Activated CD4-positive, alpha-beta T cell treated with anti-CD3 and anti-CD28 coated beads, Interleukin-2, Interleukin-6, amounts not matched to agents 100 ng/mL and 50 ng/mL, durations not matched to agents 16 hours and 8 hours (primary cell): ENCODE results near the gene RGS8.

Source experiments
- DNase-seq: peaks from one replicate; pipeline ENCODE4 v3.0.0-alpha.2; 2020

Gene RGS8

DNA sequence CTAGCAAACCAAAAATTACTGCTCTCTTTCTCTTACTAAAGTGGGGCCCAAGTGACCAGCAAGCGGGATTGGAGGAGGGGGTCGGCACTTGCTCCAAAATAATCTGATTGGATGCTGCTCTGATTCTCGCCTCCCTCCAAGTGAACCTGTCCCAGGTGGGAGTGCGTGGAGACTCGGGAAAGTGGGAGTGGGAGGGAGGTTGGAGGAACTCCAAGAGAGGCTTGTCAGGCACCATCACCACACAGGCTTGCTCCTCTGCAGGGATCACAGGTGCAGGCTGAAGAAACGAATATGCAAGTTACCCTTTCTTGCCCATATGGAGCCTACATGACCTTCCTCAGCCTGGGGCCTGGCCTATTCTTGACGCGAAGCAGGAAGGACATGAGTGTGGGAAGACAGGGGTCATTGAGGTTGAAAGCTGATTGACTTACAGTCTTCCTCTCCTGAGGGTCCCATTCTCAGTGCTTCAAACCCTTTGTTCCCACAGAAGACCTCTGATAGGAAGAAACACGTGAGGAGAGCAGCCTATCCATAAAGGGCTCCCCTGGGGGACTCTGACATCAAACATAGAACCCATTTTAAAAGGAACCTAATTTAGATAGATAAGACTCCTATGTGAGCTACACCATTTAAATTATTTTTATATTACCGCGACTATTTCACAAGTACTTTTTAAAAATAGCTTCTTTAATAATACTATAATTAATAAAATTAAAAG lies 14.2 kb downstream of the RGS8 start:
- DNase-seq: no peak

DNA sequence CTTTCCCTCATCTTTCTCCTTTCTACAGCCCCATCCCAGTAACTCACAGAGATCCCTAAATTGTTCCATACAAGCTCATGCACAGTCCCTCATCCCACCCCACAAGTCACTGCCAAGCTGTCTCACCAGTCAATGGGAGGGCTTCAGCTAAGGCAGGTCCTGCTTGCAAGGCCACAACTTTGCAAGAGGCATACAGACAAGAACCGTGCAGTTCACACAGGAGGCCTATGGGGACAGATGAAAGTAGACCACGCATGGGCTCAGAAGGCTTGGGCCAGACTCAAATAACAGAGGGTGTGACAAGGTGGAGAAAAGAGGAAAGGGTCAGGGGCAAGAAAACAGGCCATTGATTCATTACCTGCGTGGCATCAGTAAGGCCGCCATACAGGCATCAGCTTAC lies 15.1 kb downstream of the RGS8 start:
- DNase-seq: no peak

DNA sequence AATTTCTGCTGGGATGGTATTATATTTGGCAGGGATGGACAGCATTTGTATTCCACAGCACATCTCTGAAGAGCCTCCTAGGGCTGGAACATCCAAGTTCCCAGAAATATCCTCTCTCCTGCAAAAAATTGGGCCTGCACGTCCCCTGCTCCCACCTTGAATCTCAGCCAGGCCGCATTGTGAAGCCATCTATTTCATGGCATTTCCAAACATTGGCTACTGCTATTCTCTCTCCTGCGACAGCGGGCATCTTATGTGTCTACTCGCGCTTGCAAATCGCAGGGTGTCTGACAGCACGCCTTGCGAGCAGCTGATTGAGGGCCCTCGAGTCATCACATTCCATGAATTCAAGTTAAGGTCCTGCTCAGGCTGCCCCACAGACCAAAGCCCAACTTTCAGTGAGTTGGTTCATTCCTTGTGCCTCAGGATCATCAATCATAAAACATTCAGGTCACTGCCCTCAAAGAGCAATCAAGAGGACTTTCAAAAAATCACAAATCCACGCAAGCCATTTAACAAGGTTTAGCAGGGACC lies 15.8 kb downstream of the RGS8 start:
- no peak for DNase-seq

DNA sequence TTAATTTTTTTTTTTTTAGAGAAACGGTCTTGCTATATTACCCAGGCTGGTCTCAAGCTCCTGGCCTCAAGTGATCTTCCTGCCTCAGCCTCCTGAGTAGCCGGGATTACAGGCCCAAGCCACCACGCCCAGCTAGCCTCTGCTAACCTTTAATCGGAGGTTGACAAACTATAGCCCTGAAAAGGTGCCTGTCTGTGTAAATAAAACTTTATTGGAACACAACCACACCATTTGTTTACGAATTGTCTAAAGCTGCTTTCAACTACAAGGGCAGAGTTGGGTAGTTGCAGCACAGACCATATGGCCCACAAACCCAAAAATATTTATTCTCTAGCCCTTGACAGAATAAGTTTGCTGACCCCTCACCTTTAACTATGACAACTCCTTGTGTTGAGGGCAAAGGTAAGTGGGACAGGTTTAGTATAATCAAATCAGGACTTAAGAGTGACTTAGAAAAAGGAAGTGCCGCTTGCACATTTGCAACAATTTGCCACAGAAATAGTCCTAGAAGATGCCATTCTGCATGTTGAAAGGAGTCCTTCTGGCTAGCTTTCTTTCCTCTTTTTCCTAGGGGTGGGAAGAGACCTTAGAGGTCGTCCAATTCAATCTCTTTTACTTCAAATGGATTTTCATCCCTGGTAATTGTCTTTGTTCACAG lies 16.4 kb downstream of the RGS8 start:
- DNase-seq: no peak

DNA sequence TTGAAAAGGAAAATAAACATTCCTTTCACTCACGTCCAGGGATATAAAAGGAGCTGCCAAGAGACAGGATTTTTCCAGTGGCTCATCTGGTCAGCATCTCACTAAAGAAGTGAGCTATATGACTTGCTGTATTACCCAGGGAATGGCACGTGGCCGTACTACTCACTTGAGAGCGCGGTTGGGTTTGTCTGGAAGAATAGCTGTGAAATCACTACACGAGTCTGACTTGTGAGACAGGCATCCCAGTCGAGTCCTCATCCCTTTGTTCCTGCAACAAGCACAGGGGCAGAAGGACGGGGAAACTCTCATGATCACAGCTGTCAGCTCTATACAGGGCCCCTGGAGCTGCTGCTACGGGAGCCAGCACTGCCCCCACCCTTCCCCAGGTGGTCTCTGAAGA lies 17.7 kb downstream of the RGS8 start:
- no peak for DNase-seq

DNA sequence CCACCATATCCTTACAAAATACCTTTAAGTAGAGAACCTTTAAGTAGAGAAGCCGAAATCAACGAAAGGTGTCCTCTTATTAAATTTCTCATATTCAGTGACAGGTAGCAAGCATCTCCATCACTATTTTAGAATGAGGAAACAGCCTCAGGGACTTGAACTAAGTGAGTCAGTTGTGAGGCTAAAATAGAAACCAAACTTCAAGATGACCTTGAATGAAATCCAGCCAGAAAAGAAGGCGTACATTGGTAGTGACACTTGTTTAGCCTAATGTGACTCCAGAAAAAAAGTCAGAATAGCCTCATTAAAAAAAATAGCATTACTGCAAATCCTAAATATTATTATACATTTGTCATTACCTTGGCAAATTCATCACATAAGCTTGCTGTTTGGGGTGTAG lies 20.1 kb downstream of the RGS8 start:
- no peak for DNase-seq

DNA sequence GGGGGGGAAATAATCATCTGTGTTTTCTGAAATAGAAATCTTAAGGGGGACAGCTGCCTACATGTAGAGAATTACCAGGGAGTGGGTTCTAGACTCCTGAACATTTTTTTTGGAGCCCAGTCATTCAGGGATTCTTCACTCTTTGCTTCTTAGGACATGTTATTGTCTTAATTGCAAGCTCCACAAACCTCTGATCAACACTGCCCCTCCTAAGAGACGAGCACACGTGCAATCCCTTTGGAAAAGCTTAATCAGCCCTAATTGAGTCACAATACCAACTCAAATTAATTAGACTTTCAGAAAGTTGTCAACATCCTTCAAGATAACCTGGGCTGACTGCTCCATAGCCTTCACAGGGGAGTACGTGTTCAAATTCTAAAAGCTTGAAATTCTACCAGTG lies 21.4 kb downstream of the RGS8 start:
- no peak for DNase-seq

DNA sequence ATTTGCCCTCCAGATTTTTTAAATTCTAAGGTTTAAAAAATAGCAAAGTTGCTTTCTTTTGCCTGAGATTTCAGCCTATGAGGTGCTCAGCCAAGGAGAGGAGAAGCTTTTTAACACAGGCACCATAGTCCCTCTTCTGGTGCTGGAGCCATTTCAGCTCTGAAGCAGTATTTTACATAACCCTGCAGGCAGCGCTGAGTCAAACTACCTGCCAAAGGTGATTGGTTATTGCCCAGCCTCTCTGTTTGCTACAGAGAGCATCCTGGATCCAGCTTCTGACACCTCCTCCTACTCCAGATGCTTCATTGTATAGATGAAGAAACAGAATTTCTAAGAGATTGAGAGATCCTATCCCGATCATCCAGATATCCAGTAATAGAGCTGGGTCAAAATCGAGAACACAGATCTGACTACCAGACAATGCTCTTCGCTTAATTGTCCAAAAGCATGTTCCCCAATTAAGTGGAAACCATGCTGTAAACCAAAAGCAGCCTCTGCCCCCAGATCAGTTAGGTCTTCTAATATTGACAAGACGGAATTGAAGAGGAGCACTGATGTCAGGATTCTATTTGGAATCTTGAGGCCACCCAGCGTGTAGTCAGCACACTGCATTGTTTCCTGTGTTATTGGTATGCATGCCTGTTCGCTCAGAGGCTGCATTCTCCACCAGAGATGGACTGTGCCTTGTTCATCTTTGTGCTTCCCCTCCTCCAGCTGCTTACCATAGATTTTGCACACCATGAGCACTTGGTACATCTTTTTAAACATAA lies 22.1 kb downstream of the RGS8 start:
- no peak for DNase-seq

DNA sequence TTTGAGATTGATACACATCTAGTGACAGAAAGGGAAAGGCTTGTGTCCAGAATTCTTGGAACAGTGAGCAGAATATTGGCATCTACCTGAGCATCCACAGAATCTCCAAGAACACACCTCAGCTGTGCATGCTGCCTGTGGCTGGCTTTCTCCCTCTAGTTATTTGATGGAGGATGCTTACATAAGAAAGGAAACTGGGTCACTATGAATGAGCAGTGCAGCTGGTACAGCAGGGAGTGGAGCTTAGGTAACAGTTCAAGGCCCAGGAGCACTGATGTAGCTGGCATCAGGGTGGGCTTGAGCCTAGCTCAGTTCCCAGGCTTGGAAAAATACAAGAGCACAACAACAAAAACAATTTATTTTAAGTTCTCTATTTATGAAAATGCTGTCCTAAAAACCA lies 26.3 kb downstream of the RGS8 start:
- DNase-seq: no peak

DNA sequence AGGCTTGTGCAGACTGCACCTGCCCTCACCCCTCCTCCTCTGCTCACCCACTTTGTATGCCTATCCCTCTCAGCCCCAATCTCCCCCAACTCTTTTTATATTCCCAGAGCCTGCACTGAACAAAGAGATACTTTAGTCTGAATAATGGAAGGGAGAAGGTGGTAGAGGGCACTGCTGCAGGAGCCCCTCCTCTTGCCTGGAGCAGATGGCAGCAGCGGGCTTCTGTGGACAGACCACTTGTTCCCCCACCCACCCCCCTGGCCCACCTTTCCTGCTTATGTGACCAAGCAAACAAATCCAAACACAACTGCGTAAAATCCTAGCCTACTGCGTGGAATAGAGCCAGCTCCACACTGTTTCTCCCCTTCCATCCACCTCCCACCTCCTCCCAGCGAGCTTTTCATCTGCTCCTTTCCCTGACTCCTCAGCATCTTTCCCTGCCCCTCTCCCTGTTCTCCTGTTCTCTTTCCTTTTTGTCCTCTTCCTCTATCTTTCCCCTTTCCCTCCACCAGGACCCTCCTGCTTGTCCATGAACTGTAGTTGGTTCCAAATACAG lies 27.5 kb downstream of the RGS8 start:
- no peak for DNase-seq

DNA sequence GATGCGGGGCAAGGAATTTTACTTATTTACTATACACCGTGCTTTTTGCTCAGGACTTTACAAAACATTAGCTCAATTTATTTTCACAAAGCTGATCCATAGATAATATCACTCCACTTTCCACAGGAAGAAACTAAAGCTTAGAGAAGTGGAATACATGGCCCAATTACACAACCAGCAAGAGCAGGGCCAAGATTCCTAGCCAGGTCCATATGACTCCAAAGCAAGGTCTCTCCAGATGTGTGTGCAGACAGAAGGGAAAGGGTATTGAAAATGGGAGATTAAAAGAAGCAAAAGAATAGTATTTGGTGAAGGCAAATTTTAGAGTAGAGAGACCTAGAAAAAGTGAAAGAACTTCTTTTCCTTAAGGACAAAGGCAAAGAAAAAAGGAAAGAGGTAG lies 30.4 kb downstream of the RGS8 start:
- no peak for DNase-seq

DNA sequence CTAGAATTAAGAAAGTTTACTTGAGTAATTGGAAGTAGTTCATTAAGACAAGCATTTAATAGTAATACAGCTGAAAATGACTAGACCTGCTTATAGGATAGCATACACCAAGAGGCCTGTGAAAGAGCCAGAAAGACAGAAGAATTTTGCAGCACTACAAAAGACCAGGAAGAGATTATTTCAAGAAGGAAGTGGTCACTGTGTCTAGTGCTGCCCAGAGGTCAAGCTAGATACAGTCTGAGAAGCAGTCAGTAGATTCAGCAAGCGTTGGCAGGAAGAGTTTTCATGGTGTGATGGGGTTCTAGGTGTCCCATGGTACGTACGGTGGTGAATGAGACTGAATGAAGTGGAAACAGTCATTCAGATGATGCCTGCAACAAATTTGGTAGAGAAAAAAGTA lies 31.5 kb downstream of the RGS8 start:
- no peak for DNase-seq

DNA sequence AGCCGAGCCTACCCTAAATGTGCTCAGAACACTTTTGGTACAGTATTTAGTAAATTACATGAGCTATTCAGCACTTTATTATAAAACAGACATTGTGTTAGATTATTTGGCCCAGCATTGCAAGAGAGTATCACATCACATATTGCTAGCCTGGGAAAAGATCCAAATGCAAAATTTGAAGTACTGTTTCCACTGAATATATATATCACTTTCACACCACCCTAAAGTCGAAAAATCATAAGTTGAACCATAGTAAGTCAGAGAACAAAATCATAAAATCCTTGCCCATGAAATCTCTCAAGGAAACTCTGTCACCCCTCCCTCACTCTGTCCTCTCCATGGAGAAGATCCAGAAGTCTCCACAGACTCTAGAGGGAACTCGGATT lies 33.1 kb downstream of the RGS8 start:
- DNase-seq: no peak

DNA sequence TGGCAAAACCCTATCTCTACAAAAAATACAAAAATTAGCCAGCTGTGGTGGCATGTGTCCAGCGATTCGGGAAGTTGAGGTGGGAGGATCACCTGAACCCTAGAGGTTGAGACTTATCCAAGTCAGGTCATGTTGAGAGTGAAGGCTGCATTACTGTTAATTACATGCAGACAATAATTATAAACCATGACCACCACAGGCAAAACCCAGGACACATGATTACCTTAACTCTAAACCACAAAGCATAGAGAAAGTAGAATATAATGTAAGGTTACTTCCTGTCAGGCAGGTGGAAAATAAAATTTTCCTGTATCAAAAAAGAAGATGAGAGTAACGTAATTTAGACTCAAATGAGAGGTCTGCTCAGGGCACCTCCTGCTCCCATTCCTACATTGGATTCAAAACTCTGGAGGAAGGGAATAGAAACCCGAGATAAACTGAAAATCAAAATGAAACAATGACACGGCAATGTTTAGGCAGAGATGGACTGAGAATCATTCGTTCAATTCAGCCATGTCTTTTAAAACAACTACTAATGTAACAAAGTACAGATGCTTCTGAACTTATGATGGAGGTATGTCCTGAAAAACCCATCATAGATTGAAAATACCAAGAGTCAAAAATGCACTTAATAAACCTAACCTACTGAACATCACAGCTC lies 33.6 kb downstream of the RGS8 start:
- no peak for DNase-seq

DNA sequence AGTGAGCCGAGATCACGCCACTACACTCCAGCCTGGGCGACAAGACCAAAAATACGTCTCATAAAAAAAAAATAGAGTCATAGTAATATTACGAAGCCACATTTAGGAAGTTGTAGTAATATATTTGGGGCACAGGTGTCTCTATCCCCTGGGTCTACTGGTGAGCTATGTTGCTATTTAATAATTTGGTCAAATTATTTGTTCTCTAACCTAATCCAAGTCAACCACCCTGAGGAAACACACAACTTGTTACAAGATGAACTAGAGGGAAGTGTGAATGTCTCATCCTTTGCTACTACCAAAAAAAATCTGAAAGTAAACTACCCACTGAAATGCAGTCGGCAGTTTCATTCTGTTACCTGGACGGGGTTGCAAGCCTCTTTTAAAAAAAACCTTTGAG lies 35.3 kb downstream of the RGS8 start:
- DNase-seq: no peak

DNA sequence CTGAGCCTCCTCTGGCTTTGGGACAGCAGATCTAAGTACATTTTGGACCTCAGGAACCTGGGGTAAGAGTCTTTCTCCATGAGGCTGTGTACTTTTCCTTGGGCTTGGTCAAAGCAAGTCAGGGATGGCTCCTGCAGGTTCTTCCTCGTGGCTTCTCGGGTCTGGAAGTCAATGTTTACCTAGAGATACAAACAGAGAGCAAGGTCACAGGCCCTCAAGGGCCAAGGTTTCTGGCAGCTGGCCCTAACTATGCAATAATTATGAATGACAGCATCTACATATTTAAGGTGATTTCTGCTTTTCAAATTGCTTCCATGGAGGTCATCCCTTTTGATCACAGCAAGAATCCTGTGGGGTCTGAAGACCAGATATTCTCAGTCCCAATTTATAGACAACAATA lies 37.6 kb downstream of the RGS8 start:
- no peak for DNase-seq

DNA sequence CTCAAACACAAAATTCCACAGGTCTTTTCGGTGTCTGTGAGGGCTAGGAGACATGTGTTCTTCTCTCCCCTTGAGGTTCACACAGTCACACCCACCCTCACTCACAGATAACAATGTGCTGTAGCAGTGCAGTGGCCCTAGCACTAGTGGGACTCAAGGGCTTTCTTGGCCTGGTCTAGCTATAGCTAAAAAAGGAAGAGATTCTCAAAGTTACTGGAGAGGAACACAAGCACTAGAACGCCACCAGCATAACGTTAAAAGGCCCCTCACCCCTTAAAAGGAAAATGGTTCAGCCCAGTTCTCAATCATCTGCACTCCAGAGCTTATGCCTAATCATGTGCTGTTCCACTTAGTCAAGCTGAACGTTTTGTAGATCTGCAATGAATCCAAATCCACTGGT lies 39.5 kb downstream of the RGS8 start:
- no peak for DNase-seq

DNA sequence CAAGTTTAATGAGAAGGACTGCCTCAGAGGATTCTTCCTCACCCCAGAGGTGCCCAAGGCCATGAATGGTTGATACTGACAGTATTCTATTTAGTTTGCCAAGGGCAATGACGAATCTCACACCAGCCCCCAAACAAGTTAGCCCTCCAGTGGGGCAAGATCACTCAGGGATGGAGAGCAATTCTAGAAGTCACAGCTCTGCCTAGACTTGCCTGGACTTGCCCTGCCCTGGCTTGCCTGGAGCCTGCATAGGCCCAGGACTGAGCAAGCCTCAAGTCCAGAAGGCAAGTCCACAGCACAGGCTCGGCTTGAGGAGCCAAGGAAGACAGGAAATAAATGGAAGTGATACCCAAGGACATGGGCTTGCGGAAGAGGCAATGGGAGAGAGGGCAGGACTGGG lies 40.7 kb downstream of the RGS8 start:
- DNase-seq: no peak

DNA sequence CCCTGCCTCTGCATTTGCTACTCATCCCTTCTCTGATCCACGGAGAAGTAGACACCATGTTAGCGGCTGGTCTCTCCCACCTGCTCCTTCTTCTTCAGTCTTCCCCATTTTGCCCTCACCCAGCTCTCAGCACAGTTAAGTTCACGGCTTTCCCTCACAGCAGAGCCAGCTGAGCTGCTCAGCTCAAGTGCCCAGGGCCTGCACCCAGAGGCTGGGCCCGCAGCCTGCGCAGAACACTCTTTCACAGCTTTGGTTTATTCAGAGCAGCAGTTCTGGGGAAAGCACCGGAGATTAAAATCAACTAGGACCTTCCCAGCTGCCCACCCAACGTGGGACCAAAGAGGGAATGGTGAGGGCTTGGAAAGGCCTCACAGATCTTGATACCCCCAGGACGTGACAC lies 41.9 kb downstream of the RGS8 start:
- DNase-seq: no peak

DNA sequence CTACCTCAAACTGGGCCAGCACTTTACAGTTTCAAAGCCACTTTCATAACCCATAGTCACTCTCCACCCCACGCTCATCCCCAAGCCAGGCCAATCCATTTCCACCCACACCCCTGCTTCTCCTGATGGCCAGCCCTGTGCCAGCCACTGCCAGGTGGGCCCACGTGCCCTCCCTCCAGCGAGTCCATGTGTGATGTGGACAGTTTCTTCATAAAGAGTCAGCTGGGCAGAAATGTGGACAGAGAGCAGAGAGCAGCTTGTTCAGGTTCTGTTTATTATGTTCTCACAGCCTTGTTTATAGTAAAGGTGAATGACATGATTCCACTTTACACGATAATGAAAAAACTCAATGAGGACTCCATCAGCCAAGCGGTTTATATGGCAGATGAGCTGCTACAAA lies 42.8 kb downstream of the RGS8 start:
- no peak for DNase-seq

DNA sequence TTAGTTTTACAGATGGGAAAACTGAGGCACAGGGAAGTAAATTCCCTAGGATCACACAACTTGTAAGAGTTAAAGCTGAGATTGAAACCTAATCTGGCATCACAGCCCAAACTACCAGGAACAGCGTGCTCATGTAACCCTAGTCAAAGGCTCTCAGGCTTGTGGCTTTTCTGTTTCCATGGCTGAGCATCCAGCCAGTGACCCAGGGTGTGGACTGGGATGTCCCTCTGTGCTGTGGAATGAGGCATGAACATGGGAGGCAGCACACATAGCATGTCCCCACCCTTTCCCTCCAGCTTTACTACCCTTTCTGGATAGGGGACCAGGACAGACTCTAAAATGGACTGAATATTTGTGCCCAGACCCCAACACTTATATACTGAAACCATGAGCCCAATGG lies 45.1 kb downstream of the RGS8 start:
- no peak for DNase-seq

DNA sequence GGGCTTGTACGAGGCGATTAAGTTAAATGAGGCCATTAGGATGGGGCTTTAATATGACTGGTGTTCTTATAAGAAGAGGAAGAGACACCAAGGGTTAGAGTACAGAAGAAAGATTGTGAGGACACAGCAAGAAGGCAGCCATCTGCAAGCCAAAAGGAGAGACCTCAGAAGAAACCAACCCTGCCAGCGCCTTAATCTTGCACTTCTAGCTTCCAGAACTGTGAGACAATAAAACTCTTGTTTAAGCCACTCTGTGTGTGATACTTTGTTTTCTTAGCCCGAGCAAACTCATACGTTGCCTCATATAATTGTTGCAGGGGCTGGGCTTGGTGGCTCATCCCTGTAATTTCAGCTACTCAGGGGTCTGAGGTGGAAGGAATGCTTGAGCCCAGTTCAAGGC lies 46.6 kb downstream of the RGS8 start:
- DNase-seq: no peak

DNA sequence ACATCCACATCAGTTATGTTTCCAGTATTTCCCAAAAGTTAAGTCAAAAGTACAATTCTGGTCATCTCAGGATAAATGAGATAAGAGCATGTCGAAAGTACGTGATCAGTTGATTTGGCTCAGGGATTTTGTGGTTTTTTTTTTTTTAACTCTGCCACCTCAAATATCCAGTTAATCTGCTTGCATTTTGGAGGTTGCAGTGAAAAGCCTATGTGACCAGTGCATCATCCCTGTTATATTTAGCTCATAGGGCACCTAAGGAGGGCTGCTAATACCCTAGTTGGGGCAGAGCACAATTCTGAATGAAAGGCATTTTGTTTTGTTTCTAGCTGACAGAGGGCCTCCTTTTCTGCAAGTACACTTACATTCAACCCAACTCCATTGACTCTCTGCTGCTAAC lies 48.5 kb downstream of the RGS8 start:
- no peak for DNase-seq
